Endothelial cell of umbilical vein (primary cell): ENCODE data around the gene KIAA2012.

Source experiments
- CTCF ChIP-seq, 2 donors: IDR thresholded peaks; 1 replicate in 1 of 2; 2 replicates in 1 of 2; pipeline ENCODE4 v1.5.1; 2011; ENCODE audit warnings: low read length in 2 of 2, mild to moderate bottlenecking in 2 of 2, moderate library complexity in 2 of 2, control low read depth in 1 of 2, inconsistent platforms in 1 of 2, low read depth in 1 of 2; ENCODE audit not compliant: insufficient read depth in 1 of 2; ENCODE audit errors: extremely low read depth in 1 of 2
- EZH2 ChIP-seq: IDR thresholded peaks from 2 replicates; pipeline ENCODE4 v1.6.1; 2012; ENCODE audit warnings: borderline replicate concordance, low read depth, mild to moderate bottlenecking, moderate library complexity, low read length, inconsistent platforms; ENCODE audit not compliant: severe bottlenecking
- FOS ChIP-seq: IDR thresholded peaks from 2 replicates; pipeline ENCODE4 v1.6.1; 2011; ENCODE audit warnings: mild to moderate bottlenecking, low read length, moderate library complexity, borderline replicate concordance; ENCODE audit not compliant: insufficient read depth
- POLR2A ChIP-seq: IDR thresholded peaks from 2 replicates; pipeline ENCODE4 v1.6.1; 2012; ENCODE audit warnings: low read depth, mild to moderate bottlenecking, control low read depth, low read length

- TF ChIP-seq POLR2A, result no peak
- TF ChIP-seq EZH2, result no peak
- TF ChIP-seq CTCF (IDR thresholded peaks at IDR 0.05; ENCODE audit: extremely low read depth in 1 of 2, insufficient read depth in 1 of 2, low read depth in 1 of 2, low read length in 2 of 2), result no peak
- no peak for TF ChIP-seq FOS
Observed at GRCh38 chr2:202056611-202057010, 16.4 kb upstream of the KIAA2012 start.
